ENCODE data around the gene HCN3. TPM values are rescaled to one million over a fixed set of nuclear protein-coding genes. Genes with fewer than 3 reads are reported as not detected.

Gene HCN3
- total and polyA plus RNA-seq, 2 of the 8 experiments (the other 6 are each of a cell fraction or from before 2014, with no cell fraction given): 6.4 to 7.3 TPM

- TF ChIP-seq, protein P1, sequence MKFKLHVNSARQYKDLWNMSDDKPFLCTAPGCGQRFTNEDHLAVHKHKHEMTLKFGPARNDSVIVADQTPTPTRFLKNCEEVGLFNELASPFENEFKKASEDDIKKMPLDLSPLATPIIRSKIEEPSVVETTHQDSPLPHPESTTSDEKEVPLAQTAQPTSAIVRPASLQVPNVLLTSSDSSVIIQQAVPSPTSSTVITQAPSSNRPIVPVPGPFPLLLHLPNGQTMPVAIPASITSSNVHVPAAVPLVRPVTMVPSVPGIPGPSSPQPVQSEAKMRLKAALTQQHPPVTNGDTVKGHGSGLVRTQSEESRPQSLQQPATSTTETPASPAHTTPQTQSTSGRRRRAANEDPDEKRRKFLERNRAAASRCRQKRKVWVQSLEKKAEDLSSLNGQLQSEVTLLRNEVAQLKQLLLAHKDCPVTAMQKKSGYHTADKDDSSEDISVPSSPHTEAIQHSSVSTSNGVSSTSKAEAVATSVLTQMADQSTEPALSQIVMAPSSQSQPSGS (IDR thresholded peaks at IDR 0.05; ENCODE audit: low read length): no peak
- TF ChIP-seq SUZ12 (IDR thresholded peaks at IDR 0.05; ENCODE audit: low read length) (peak; percentile 41; the same call in 1 of the 2 replicates), NRF1 (IDR thresholded peaks at IDR 0.05; ENCODE audit: low read depth, low read length) (no peak), CEBPB (IDR thresholded peaks at IDR 0.05; ENCODE audit: low read depth, low read length) (no peak), USF2 (IDR thresholded peaks at IDR 0.05; ENCODE audit: low read length) (peak; percentile 97), SP4 (IDR thresholded peaks at IDR 0.05; ENCODE audit: low read length) (0 out of 2 replicates have a peak, but pooled peaks have one; percentile 4), BCL11A (IDR thresholded peaks at IDR 0.05; ENCODE audit: low read depth in 2 of 2, low read length in 2 of 2) (no peak), SRF (IDR thresholded peaks at IDR 0.05; ENCODE audit: low read depth, low read length) (no peak), GABPA (IDR thresholded peaks at IDR 0.05; ENCODE audit: borderline replicate concordance, insufficient read depth, low read length) (no peak), RNF2 (IDR thresholded peaks at IDR 0.05; ENCODE audit: borderline replicate concordance, low read depth, low read length, missing control alignments, poor library complexity, severe bottlenecking) (no peak), GTF2F1 (IDR thresholded peaks at IDR 0.05; ENCODE audit: borderline replicate concordance, low read depth, low read length) (no peak), POLR2A (IDR thresholded peaks at IDR 0.05; ENCODE audit: control extremely low read depth in 1 of 2, low read depth in 2 of 2, low read length in 2 of 2) (peak in 1 of 2 experiments; percentile 26; a peak in 2 of 3 replicates), TEAD4 (IDR thresholded peaks at IDR 0.05; ENCODE audit: low read depth, low read length) (no peak), POU5F1 (IDR thresholded peaks at IDR 0.05; ENCODE audit: low read depth, low read length) (no peak), SIX5 (IDR thresholded peaks at IDR 0.05; ENCODE audit: low read depth, low read length) (no peak), MAX (IDR thresholded peaks at IDR 0.05) (peak; percentile 78), EP300 (IDR thresholded peaks at IDR 0.05; ENCODE audit: borderline replicate concordance in 1 of 2, low read depth in 2 of 2, low read length in 2 of 2) (no peak), BRCA1 (IDR thresholded peaks at IDR 0.05; ENCODE audit: low read depth, low read length) (no peak), YY1 (IDR thresholded peaks at IDR 0.05; ENCODE audit: low read depth, low read length) (peak; percentile 41; the same call in 1 of the 2 replicates), EGR1 (IDR thresholded peaks at IDR 0.05; ENCODE audit: borderline replicate concordance, low read depth, low read length) (peak; percentile 74; the same call in 1 of the 2 replicates), TAF1 (IDR thresholded peaks at IDR 0.05; ENCODE audit: low read depth, low read length) (peak; percentile 56)
Measured at GRCh38 chr1:155324037-155324716, 46.9 kb downstream of the HCN3 start (continued).

All from H1 (cell line).